Activated CD4-positive, alpha-beta T cell treated with anti-CD3 and anti-CD28 coated beads for 48 hours (primary cell): Measurements from ENCODE around the gene VIPR2.
"Not testable (repeated sequence)": the region's sequence is repeated elsewhere in the genome, so short reads cannot be mapped to it uniquely, and the experiment has no call there.

ENCODE experiments used
- DNase-seq: peaks from one replicate; pipeline ENCODE4 v3.0.0-alpha.2; 2020

Gene VIPR2

GRCh38 chr7:159144758-159145489 lies at the start of gene VIPR2:
TSS of gene VIPR2 (minus strand) at chr7:159144867. CDS start at chr7:159144771, 96 bp downstream.
- DNase-seq = peak; percentile 18

GRCh38 chr7:159193543-159194090 lies 49.0 kb upstream of the VIPR2 start:
- no peak for DNase-seq

GRCh38 chr7:159192725-159193453 lies 48.2 kb upstream of the VIPR2 start:
- no peak for DNase-seq

- no peak for DNase-seq
Observed at GRCh38 chr7:159192013-159192412, 47.3 kb upstream of the VIPR2 start.

- no peak for DNase-seq
Observed at GRCh38 chr7:159191236-159191635, 46.6 kb upstream of the VIPR2 start.

- DNase-seq = no peak
Observed at GRCh38 chr7:159188011-159188410, 43.3 kb upstream of the VIPR2 start.

GRCh38 chr7:159179241-159179640 lies 34.6 kb upstream of the VIPR2 start:
- no peak for DNase-seq

GRCh38 chr7:159177284-159177953 lies 32.8 kb upstream of the VIPR2 start:
- DNase-seq = no peak

- DNase-seq = no peak
Observed at GRCh38 chr7:159175792-159176191, 31.1 kb upstream of the VIPR2 start.

GRCh38 chr7:159175100-159175499 lies 30.4 kb upstream of the VIPR2 start:
- not testable (repeated sequence) for DNase-seq

- no peak for DNase-seq
Observed at GRCh38 chr7:159172400-159172799, 27.7 kb upstream of the VIPR2 start.

- no peak for DNase-seq
Observed at GRCh38 chr7:159169391-159169790, 24.7 kb upstream of the VIPR2 start.

- no peak for DNase-seq
Observed at GRCh38 chr7:159167139-159167538, 22.5 kb upstream of the VIPR2 start.

GRCh38 chr7:159166530-159166929 lies 21.9 kb upstream of the VIPR2 start:
- no peak for DNase-seq

GRCh38 chr7:159165352-159165751 lies 20.7 kb upstream of the VIPR2 start:
- DNase-seq = no peak

GRCh38 chr7:159163703-159164301 lies 19.1 kb upstream of the VIPR2 start:
- DNase-seq = not testable (repeated sequence)

- DNase-seq = not testable (repeated sequence)
Observed at GRCh38 chr7:159162050-159162626, 17.5 kb upstream of the VIPR2 start.

- no peak for DNase-seq
Observed at GRCh38 chr7:159160450-159160849, 15.8 kb upstream of the VIPR2 start.

GRCh38 chr7:159159731-159160130 lies 15.1 kb upstream of the VIPR2 start:
- no peak for DNase-seq

- no peak for DNase-seq
Observed at GRCh38 chr7:159158888-159159405, 14.3 kb upstream of the VIPR2 start.

GRCh38 chr7:159158125-159158887 lies 13.6 kb upstream of the VIPR2 start:
- no peak for DNase-seq

GRCh38 chr7:159157714-159158113 lies 13.0 kb upstream of the VIPR2 start:
- no peak for DNase-seq
